Measurements from ENCODE around the gene TMEM176B.

Gene TMEM176B

GRCh38 chr7:150801242-150801945, 1.2 kb upstream of the TMEM176B start:
- no peak overlapping the region for H3K4me3 ChIP-seq (ENCODE audit: low read length)
- TF ChIP-seq, protein P1, sequence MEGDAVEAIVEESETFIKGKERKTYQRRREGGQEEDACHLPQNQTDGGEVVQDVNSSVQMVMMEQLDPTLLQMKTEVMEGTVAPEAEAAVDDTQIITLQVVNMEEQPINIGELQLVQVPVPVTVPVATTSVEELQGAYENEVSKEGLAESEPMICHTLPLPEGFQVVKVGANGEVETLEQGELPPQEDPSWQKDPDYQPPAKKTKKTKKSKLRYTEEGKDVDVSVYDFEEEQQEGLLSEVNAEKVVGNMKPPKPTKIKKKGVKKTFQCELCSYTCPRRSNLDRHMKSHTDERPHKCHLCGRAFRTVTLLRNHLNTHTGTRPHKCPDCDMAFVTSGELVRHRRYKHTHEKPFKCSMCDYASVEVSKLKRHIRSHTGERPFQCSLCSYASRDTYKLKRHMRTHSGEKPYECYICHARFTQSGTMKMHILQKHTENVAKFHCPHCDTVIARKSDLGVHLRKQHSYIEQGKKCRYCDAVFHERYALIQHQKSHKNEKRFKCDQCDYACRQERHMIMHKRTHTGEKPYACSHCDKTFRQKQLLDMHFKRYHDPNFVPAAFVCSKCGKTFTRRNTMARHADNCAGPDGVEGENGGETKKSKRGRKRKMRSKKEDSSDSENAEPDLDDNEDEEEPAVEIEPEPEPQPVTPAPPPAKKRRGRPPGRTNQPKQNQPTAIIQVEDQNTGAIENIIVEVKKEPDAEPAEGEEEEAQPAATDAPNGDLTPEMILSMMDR (conservative IDR thresholded peaks at IDR 0.05; ENCODE audit: low read depth, low read length): no peak
- no peak for DNase-seq (ENCODE audit: low read depth)

DNA sequence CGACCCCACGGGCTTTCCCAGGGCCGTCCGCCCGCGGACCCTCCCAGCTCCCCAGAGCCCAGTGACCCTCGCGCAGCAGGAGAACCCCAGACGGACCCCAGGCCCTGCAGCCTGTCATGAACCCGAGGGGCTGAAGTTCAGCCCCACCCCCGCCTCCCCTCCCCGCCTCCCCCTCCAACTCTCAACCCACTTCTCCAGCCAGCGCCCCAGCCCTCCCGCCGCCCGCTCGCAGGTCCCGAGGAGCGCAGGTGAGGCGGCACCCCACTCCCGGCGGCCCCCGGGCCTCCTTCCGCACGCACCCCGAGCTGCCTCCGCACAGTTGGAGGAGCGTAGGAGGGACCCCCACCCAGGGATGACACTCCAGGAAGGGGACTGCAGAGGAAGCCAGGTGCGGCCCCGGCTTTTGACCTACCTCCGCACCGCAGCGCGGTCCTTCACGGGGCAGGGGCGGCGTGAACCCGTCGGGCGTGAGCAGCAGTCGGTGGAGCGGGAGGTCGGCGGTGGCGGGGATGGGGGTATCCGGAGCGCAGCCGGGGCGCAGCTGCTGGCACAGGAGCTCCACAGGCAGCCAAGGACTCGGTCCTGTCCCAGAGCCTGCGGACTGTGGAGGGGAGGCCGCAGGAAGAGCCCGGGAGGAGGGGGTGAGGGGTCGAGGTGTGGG, 547 bp upstream of the TMEM176B start, which contains the start of gene TMEM176A:
TSS of gene TMEM176A (plus strand) at position 189 of the 661 bp plus-strand sequence. CDS start 782 bp downstream, outside the sequence.
- peak within 1 kb of the TSS; percentile 20 for H3K4me3 ChIP-seq (ENCODE audit: low read length)
- no peak for DNase-seq (ENCODE audit: low read depth)
- TF ChIP-seq, protein P1 (conservative IDR thresholded peaks at IDR 0.05; ENCODE audit: low read depth, low read length): no peak

DNA sequence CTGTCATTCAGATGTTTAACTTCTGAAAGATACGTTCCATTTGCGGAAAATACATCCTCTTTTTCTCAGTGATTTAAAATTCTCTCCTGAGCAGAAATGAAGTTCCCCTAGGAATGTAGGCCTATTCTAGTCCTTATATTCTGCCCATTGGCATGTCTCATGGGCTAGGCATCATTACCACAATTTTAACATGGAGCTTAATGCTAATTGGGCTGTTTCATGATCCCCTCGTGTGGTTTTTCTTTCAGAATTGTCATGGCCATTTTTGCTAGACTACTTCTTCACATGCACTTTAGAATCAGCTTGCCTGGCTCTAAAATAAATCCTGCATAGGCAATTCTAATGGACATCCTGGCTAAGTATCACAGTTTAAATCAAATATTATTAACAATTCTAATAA, 1.0 kb downstream of the TMEM176B start:
- H3K4me3 ChIP-seq (ENCODE audit: low read length): no peak overlapping the region
- TF ChIP-seq, protein P1 (conservative IDR thresholded peaks at IDR 0.05; ENCODE audit: low read depth, low read length): no peak
- no peak for DNase-seq (ENCODE audit: low read depth)

- H3K4me3 ChIP-seq (ENCODE audit: low read length): no peak overlapping the region
- DNase-seq (ENCODE audit: low read depth): no peak
- TF ChIP-seq, protein P1 (conservative IDR thresholded peaks at IDR 0.05; ENCODE audit: low read depth, low read length): no peak
Measured at GRCh38 chr7:150797661-150798060, 2.5 kb downstream of the TMEM176B start.

- DNase-seq (ENCODE audit: low read depth): no peak
- H3K4me3 ChIP-seq (ENCODE audit: low read length): no peak overlapping the region
- TF ChIP-seq, protein P1 (conservative IDR thresholded peaks at IDR 0.05; ENCODE audit: low read depth, low read length): no peak
Measured at GRCh38 chr7:150793569-150794238, 6.5 kb downstream of the TMEM176B start.

GRCh38 chr7:150791746-150792452, 8.3 kb downstream of the TMEM176B start:
- DNase-seq (ENCODE audit: low read depth): no peak
- H3K4me3 ChIP-seq (ENCODE audit: low read length): no peak overlapping the region

More at GRCh38 chr7:150791746-150792452, 8.3 kb downstream of the TMEM176B start:
- TF ChIP-seq, protein P1 (conservative IDR thresholded peaks at IDR 0.05; ENCODE audit: low read depth, low read length): no peak
